Type B pancreatic cell (in vitro differentiated cells): ENCODE measurements around the gene SCUBE2. TPM values are rescaled to one million over a fixed set of nuclear protein-coding genes. Genes with fewer than 3 reads are reported as not detected.
A peak's percentile ranks its signal among the peaks of the same experiment; 100 is the strongest.

ENCODE experiments used
- DNase-seq: peaks from one replicate; pipeline ENCODE4 v3.0.0; 2021; ENCODE audit warnings: mixed read lengths; ENCODE audit not compliant: unreplicated experiment; ENCODE audit errors: extremely low spot score
- H3K27ac Mint-ChIP-seq: 2 replicates; pipeline ENCODE4 v1.8.0; 2021; ENCODE audit warnings: mild to moderate bottlenecking, mixed read lengths
- H3K27me3 Mint-ChIP-seq: 2 replicates; pipeline ENCODE4 v1.8.0; 2021; ENCODE audit warnings: mixed read lengths
- H3K36me3 Mint-ChIP-seq: 2 replicates; pipeline ENCODE4 v1.8.0; 2021; ENCODE audit warnings: mixed read lengths
- H3K4me1 Mint-ChIP-seq: one replicate; pipeline ENCODE4 v1.8.0; 2021; ENCODE audit warnings: mixed read lengths; ENCODE audit not compliant: unreplicated experiment
- H3K4me3 Mint-ChIP-seq: 2 replicates; pipeline ENCODE4 v1.8.0; 2021; ENCODE audit warnings: mild to moderate bottlenecking, mixed read lengths
- H3K9me3 Mint-ChIP-seq: 2 replicates; pipeline ENCODE4 v1.8.0; 2021; ENCODE audit warnings: mixed read lengths
- total RNA-seq: library from RNA; stranded (reverse); gene quantifications from 2 replicates; pipeline ENCODE4 v1.2.1, GENCODE V29; 2021; ENCODE audit warnings: low replicate concordance
- TF ChIP-seq, protein P1 (sequence below): fragments of 200-600 bp; sonication (generic); conservative IDR thresholded peaks from 2 replicates; pipeline ENCODE4 v1.5.0; 2021; ENCODE audit warnings: antibody characterized with exemption, mild to moderate bottlenecking

The SCUBE2 gene
- total RNA-seq, 1 donor from 2014 or later, result 7.9 TPM

DNA sequence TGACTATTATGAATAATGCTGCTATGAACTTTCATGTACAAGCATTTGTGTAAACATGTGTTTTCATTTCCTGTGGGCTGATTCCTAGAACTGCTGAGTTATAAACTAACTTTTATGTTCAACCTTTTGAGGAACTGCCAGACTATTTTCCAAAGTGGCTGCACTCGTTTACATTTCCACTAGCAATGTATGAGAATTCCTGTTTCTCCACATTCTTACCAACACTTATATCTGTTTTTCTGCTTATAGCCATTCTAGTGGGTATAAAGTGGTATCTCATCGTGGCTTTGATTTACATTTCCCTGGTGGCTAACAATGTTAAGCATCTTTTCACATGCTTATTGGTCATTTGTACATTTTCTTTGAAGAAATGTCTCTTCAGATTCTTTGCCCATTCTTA, 35.2 kb upstream of the SCUBE2 start:
- TF ChIP-seq, protein P1, sequence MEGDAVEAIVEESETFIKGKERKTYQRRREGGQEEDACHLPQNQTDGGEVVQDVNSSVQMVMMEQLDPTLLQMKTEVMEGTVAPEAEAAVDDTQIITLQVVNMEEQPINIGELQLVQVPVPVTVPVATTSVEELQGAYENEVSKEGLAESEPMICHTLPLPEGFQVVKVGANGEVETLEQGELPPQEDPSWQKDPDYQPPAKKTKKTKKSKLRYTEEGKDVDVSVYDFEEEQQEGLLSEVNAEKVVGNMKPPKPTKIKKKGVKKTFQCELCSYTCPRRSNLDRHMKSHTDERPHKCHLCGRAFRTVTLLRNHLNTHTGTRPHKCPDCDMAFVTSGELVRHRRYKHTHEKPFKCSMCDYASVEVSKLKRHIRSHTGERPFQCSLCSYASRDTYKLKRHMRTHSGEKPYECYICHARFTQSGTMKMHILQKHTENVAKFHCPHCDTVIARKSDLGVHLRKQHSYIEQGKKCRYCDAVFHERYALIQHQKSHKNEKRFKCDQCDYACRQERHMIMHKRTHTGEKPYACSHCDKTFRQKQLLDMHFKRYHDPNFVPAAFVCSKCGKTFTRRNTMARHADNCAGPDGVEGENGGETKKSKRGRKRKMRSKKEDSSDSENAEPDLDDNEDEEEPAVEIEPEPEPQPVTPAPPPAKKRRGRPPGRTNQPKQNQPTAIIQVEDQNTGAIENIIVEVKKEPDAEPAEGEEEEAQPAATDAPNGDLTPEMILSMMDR, result no peak
- Mint-ChIP-seq H3K4me3 (no peak overlapping the region), H3K4me1 (no peaks in the 10 kb centered on the region), H3K9me3 (peaks cover 4% of the 10 kb centered on the region), H3K27me3 (no peaks in the 10 kb centered on the region), H3K27ac (no peak overlapping the region), H3K36me3 (peaks cover 7% of the 10 kb centered on the region)
- DNase-seq, result no peak

DNA sequence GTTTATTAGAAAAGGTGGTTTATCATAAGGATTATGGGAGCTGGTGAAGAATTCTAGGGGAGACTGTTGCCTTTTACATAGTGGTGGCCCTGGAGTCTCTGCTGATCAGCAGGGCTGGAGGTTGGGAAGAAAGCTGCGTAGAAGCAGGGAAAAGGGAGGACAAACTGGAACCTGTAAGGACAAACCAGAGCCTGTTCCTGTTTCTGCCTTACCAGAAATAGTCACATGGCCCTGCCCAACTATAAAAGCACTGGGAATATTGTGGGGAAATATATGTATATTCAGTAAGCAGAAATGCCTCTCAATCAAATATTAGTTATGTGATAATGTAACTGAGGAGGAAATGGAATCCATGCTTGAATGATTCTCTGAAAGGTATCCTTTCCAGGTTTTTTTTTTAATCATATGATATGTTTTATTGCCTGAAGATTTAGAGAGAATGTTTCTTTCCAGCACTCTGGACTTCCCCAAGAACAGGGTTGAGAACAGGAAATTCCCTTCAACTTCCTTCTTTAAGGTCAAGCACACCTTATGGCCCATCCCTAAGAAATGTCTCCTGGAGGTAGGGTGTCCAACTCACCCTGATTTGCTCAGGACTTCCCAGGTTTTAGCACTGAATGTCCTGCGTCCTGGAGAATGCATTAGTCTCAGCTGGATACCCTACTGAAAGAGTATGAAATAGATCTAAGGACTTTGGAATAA, 33.9 kb upstream of the SCUBE2 start:
- TF ChIP-seq, protein P1, result no peak
- no peak for DNase-seq
- H3K27ac Mint-ChIP-seq, result no peak overlapping the region

DNA sequence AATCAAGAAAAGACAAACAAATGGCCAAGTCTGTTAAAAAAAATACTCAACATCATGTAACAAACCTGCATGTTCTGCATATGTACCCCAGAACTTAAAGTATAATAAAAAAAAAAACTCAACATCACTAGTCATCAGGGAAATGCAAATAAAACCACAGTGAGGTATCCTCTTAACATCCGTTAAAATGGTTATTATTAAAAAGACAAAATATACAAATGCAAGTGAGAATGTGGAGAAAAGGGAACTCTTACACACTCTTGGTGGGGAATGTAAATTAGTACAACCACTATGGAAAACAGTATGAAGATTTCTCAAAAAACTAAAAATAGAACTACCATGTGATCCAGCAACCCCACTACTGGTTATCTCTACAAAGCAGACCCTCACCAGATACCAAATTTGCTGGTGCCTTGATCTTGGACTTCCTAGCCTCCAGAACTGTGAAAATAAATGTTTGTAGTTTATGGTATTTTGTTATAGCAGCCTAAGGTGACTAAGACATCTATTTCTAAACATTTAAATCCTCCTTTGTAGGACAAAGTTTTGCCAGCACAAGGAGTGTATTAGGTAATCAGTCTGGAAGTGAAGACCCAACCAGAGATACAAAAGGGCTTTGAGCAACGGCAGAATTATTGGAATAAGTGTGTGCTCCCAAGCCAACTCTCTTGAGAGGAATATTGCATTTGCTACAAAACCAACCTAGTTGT, 32.4 kb upstream of the SCUBE2 start:
- H3K36me3 Mint-ChIP-seq, result peaks cover 9% of the 10 kb centered on the region
- peaks cover 4% of the 10 kb centered on the region for H3K9me3 Mint-ChIP-seq
- no peak overlapping the region for H3K4me3 Mint-ChIP-seq
- H3K4me1 Mint-ChIP-seq, result peaks cover 5% of the 10 kb centered on the region
- no peak overlapping the region for H3K27ac Mint-ChIP-seq
- no peak for DNase-seq
- TF ChIP-seq, protein P1, result no peak
- no peaks in the 10 kb centered on the region for H3K27me3 Mint-ChIP-seq

More for the DNA sequence above, 33.9 kb upstream of the SCUBE2 start:
- H3K4me3 Mint-ChIP-seq, result no peak overlapping the region
- peaks cover 5% of the 10 kb centered on the region for H3K4me1 Mint-ChIP-seq
- H3K27me3 Mint-ChIP-seq, result no peaks in the 10 kb centered on the region
- peaks cover 12% of the 10 kb centered on the region for H3K36me3 Mint-ChIP-seq
- peaks cover 4% of the 10 kb centered on the region for H3K9me3 Mint-ChIP-seq

DNA sequence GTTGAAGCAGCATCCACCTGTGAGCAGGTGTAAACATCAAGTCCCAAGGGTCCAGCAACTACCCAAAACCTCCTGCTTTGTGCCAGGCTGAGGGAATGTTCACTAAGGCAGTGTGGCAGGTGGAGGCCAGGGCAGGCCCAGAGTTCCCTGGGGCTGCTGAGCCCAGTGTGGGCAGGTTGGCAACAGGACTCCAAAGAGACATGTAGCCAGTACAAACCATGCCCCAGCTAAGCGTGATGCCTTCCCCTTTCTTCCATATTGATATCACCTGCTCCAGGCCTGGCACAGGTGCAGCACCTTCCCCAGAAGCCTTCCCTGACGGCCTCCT, 30.0 kb upstream of the SCUBE2 start:
- H3K4me3 Mint-ChIP-seq, result no peak overlapping the region
- peaks cover 5% of the 10 kb centered on the region for H3K36me3 Mint-ChIP-seq
- no peak for DNase-seq
- TF ChIP-seq, protein P1, result no peak
- no peaks in the 10 kb centered on the region for H3K27me3 Mint-ChIP-seq
- H3K27ac Mint-ChIP-seq, result no peak overlapping the region
- peaks cover 5% of the 10 kb centered on the region for H3K4me1 Mint-ChIP-seq
- H3K9me3 Mint-ChIP-seq, result no peaks in the 10 kb centered on the region

DNA sequence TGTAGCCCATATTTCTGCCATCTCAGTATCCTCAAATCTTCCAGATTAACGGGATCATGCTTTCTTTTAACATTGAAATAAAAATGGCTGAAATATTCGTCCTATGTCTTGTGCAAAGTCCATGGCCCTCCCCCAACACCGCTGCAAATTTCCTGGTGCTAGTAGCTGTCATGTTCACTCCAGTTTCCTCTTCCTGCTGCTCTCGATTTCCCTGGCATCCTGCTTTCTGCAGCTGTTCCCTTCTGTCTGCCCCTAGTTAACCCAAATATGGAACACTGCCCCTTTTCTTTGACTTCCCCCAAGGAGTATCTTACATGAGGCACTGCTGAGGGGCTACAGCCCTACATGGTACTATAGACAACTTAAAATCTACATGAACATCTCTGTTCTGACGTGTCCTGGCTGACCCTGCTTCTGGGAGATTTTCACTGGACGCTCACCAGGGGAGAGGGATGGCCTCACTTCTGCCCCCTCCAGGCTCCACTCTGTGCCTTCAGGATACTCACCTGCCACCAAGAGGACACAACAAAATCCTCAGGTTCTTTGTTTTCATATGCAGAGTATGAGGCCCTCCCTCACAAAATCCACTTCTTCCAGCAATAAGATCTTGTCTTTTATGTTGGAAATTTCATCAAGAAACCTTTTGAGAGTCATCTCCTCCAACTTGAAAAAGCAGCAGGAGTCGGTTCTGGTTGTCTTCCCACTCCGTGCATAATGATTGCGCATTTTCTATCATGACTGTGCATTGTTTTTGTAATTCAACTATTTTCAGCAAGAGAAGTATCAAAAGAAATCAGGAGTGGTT, 29.5 kb upstream of the SCUBE2 start:
- Mint-ChIP-seq H3K36me3 (peaks cover 5% of the 10 kb centered on the region), H3K9me3 (no peaks in the 10 kb centered on the region), H3K27me3 (no peaks in the 10 kb centered on the region), H3K27ac (no peak overlapping the region), H3K4me1 (peaks cover 5% of the 10 kb centered on the region), H3K4me3 (no peak overlapping the region)
- TF ChIP-seq, protein P1, result peak; percentile 63
- DNase-seq, result no peak
